H1 (cell line): ENCODE results near the gene GSTO2. TPM values are rescaled to one million over a fixed set of nuclear protein-coding genes. Genes with fewer than 3 reads are reported as not detected.

Experiments used
- CTCF ChIA-PET: fragments of 300-600 bp; sonication (Branson Sonifier 250); formaldehyde crosslinking; loops from one replicate; lab custom pipeline; 2021; ENCODE audit not compliant: partially characterized antibody; lab: Charles Lee
- POLR2A ChIA-PET: fragments of 300-600 bp; sonication (Branson Sonifier 250); formaldehyde crosslinking; loops from one replicate; lab custom pipeline; 2021; ENCODE audit warnings: inconsistent platforms; ENCODE audit not compliant: partially characterized antibody; lab: Charles Lee
- DNase-seq, 2 experiments: peaks; one replicate each; pipeline versions ENCODE4 v3.0.0 to v3.0.0-alpha.2; 2010 to 2022; ENCODE audit warnings: low spot score in 2 of 2, low read depth in 1 of 2, mixed read lengths in 1 of 2
- FAIRE-seq: peaks from 2 replicates; lab custom pipeline; 2011; peaks lifted over from hg19 to GRCh38; lab: Jason Lieb, UNC
- H2AFZ ChIP-seq: 2 replicates; pipeline ENCODE4 v1.8.1; 2012; ENCODE audit warnings: low read length, inconsistent platforms
- H2AK5ac ChIP-seq: 2 replicates; pipeline ENCODE4 v1.6.1; 2013; ENCODE audit warnings: low read depth, low read length
- H2BK120ac ChIP-seq: replicated peaks from 2 replicates; pipeline ENCODE3; 2013; ENCODE audit warnings: low read depth, low read length, inconsistent platforms
- H2BK12ac ChIP-seq: 2 replicates; pipeline ENCODE4 v1.6.1; 2013; ENCODE audit warnings: low read depth, low read length
- H2BK15ac ChIP-seq: 2 replicates; pipeline ENCODE4 v1.6.1; 2013; ENCODE audit warnings: low read length
- H2BK20ac ChIP-seq: 2 replicates; pipeline ENCODE4 v1.6.1; 2013; ENCODE audit warnings: low read length
- H2BK5ac ChIP-seq: 2 replicates; pipeline ENCODE4 v1.6.1; 2013; ENCODE audit warnings: low read depth, low read length
- H3K14ac ChIP-seq: 2 replicates; pipeline ENCODE4 v1.6.1; 2013; ENCODE audit warnings: inconsistent platforms; ENCODE audit not compliant: insufficient read length
- H3K18ac ChIP-seq: 2 replicates; pipeline ENCODE4 v1.6.1; 2013; ENCODE audit warnings: low read length; ENCODE audit errors: extremely low read depth
- H3K23ac ChIP-seq: 2 replicates; pipeline ENCODE4 v1.6.1; 2013; ENCODE audit warnings: inconsistent platforms; ENCODE audit not compliant: insufficient read length
- H3K23me2 ChIP-seq: 2 replicates; pipeline ENCODE4 v1.6.1; 2013; ENCODE audit warnings: low read depth, low read length
- H3K27ac ChIP-seq: 2 replicates; pipeline ENCODE4 v1.6.1; 2011; ENCODE audit warnings: low read depth, low read length, inconsistent platforms
- H3K27me3 ChIP-seq, 4 experiments: replicated peaks in 1 of 4; 1 replicate in 1 of 4; 2 replicates in 3 of 4; pipeline versions ENCODE4 v1.6.1 to v1.8.1; 2011 to 2013; ENCODE audit warnings: low read length in 3 of 4, mild to moderate bottlenecking in 3 of 4, inconsistent platforms in 2 of 4, mixed read lengths in 2 of 4, moderate library complexity in 1 of 4; ENCODE audit not compliant: control insufficient read depth in 3 of 4, insufficient read depth in 3 of 4; ENCODE audit errors: extremely low read depth in 1 of 4
- H3K36me3 ChIP-seq, 4 experiments: 2 replicates each; pipeline versions ENCODE4 v1.6.1 to v1.8.1; 2011 to 2013; ENCODE audit warnings: mild to moderate bottlenecking in 4 of 4, low read length in 3 of 4, moderate library complexity in 2 of 4, control low read depth in 1 of 4, inconsistent platforms in 1 of 4; ENCODE audit not compliant: insufficient read depth in 4 of 4, control insufficient read depth in 2 of 4
- H3K4ac ChIP-seq: replicated peaks from 2 replicates; pipeline ENCODE3; 2013; ENCODE audit warnings: low read length, low read depth, mixed read lengths, inconsistent platforms; ENCODE audit not compliant: insufficient read length
- H3K4me1 ChIP-seq, 4 experiments: replicated peaks in 1 of 4; 1 replicate in 1 of 4; 2 replicates in 3 of 4; pipeline versions ENCODE4 v1.6.1 to v1.8.1; 2011 to 2013; ENCODE audit warnings: low read length in 3 of 4, inconsistent platforms in 2 of 4, mixed read lengths in 1 of 4; ENCODE audit not compliant: insufficient read depth in 4 of 4, control insufficient read depth in 3 of 4
- H3K4me2 ChIP-seq, 2 experiments: 2 replicates each; pipeline versions ENCODE4 v1.6.1 to v1.8.1; 2011 to 2013; ENCODE audit warnings: low read depth in 2 of 2, low read length in 2 of 2, control low read depth in 1 of 2, inconsistent platforms in 1 of 2, mild to moderate bottlenecking in 1 of 2; ENCODE audit not compliant: insufficient read depth in 1 of 2
- H3K4me3 ChIP-seq, 4 experiments: fragments of 200-600, 300-600 bp in 1 of 4; sonication (generic), shearing (Covaris generic), sonication (Bioruptor Twin) in 1 of 4; 2 replicates each; pipeline versions ENCODE4 v1.5.1 to v1.8.1; 2011 to 2016; ENCODE audit warnings: low read length in 4 of 4, low read depth in 3 of 4, control low read depth in 2 of 4, inconsistent platforms in 2 of 4, mild to moderate bottlenecking in 2 of 4, mixed read lengths in 1 of 4, moderate library complexity in 1 of 4; ENCODE audit not compliant: insufficient read depth in 2 of 4; ENCODE audit errors: extremely low read depth in 1 of 4
- H3K56ac ChIP-seq: replicated peaks from 2 replicates; pipeline ENCODE3; 2013; ENCODE audit warnings: low read depth, mild to moderate bottlenecking, mixed read lengths, low read length, inconsistent platforms; ENCODE audit not compliant: insufficient read length
- H3K79me1 ChIP-seq: 2 replicates; pipeline ENCODE4 v1.6.1; 2013; ENCODE audit warnings: low read depth, low read length, control low read depth
- H3K79me2 ChIP-seq, 2 experiments: 2 replicates each; pipeline versions ENCODE4 v1.6.1 to v1.8.1; 2012 to 2013; ENCODE audit warnings: low read length in 2 of 2, mild to moderate bottlenecking in 2 of 2, inconsistent platforms in 1 of 2; ENCODE audit not compliant: insufficient read depth in 2 of 2, control insufficient read depth in 1 of 2
- H3K9ac ChIP-seq, 4 experiments: replicated peaks in 1 of 4; 1 replicate in 1 of 4; 2 replicates in 3 of 4; pipeline versions ENCODE4 v1.6.1 to v1.8.1; 2011 to 2013; ENCODE audit warnings: low read depth in 3 of 4, low read length in 3 of 4, control low read depth in 2 of 4, mild to moderate bottlenecking in 2 of 4, moderate library complexity in 2 of 4, inconsistent platforms in 1 of 4; ENCODE audit errors: extremely low read depth in 1 of 4
- H3K9me3 ChIP-seq, 2 experiments: 2 replicates each; pipeline versions ENCODE4 v1.6.1 to v1.8.1; 2012 to 2013; ENCODE audit warnings: mild to moderate bottlenecking in 2 of 2, moderate library complexity in 2 of 2, control low read depth in 1 of 2, inconsistent platforms in 1 of 2, low read depth in 1 of 2, low read length in 1 of 2, mixed read lengths in 1 of 2; ENCODE audit not compliant: insufficient read depth in 2 of 2
- H4K20me1 ChIP-seq, 2 experiments: replicated peaks in 1 of 2; 2 replicates each; pipeline versions ENCODE3 to v1.8.1; 2011 to 2013; ENCODE audit warnings: inconsistent platforms in 2 of 2, low read length in 2 of 2, mild to moderate bottlenecking in 1 of 2; ENCODE audit not compliant: insufficient read depth in 2 of 2, control insufficient read depth in 1 of 2
- H4K5ac ChIP-seq: 2 replicates; pipeline ENCODE4 v1.6.1; 2013; ENCODE audit warnings: low read length, low read depth, mixed read lengths, inconsistent platforms; ENCODE audit not compliant: insufficient read length
- H4K8ac ChIP-seq: 2 replicates; pipeline ENCODE4 v1.8.0; 2013; ENCODE audit warnings: mild to moderate bottlenecking, moderate library complexity, low read length, inconsistent platforms; ENCODE audit not compliant: insufficient read depth; ENCODE audit errors: extremely low read depth
- H4K91ac ChIP-seq: replicated peaks from 2 replicates; pipeline ENCODE3; 2013; ENCODE audit warnings: low read length, mixed read lengths, inconsistent platforms; ENCODE audit not compliant: insufficient read length
- ASH2L ChIP-seq: fragments of 200-600, 300-600 bp; sonication (generic); IDR thresholded peaks from one replicate; pipeline ENCODE4 v1.7.1; 2017; ENCODE audit warnings: low read length
- EGR1 ChIP-seq: IDR thresholded peaks from 2 replicates; pipeline ENCODE4 v1.6.1; 2011; ENCODE audit warnings: low read depth, low read length, borderline replicate concordance
- WGBS, 2 experiments: shearing (Covaris generic) in 1 of 2; methylation state at CpG; one replicate each; pipeline versions ENCODE4 v1.1.6 to v1.1.7; 2013 to 2015; ENCODE audit warnings: low lambda C conversion rate in 2 of 2, mixed read lengths in 2 of 2, inconsistent platforms in 1 of 2, low coverage in 1 of 2, missing lambda C conversion rate in 1 of 2; ENCODE audit not compliant: insufficient replicate concordance in 2 of 2, insufficient coverage in 1 of 2, insufficient read length in 1 of 2; ENCODE audit errors: extremely low coverage in 1 of 2, missing lambda C conversion rate in 1 of 2; 5-methylcytosine and 5-hydroxymethylcytosine counted together
- polyA plus RNA-seq, 7 experiments: library from polyadenylated mRNA; depleted of rRNA in 3 of 7; stranded (reverse) in 5 of 7; unstranded in 2 of 7; fragments of >200 nt in 5 of 7; fragments of 200-250 nt in 2 of 7; gene quantifications; 1 replicate in 5 of 7; 2 replicates in 1 of 7; 4 replicates in 1 of 7; pipeline versions ENCODE4 v1.2.1 to v1.2.3, GENCODE V29; 2011 to 2013; ENCODE audit warnings: missing spikeins in 2 of 7, mixed read lengths in 2 of 7
- total RNA-seq: library from RNA; stranded (reverse); fragmentation: NEBNext Ultra II Directional; extraction: Animal tissue kit (Norgen Biotek cat#: 25700); gene quantifications from 2 replicates; pipeline ENCODE4 v1.2.1, GENCODE V29; 2021

The GSTO2 gene
- total and polyA plus RNA-seq, 2 of the 8 experiments (the other 6 are each of a cell fraction or from before 2014, with no cell fraction given) = 13.1 to 41.7 TPM

DNA sequence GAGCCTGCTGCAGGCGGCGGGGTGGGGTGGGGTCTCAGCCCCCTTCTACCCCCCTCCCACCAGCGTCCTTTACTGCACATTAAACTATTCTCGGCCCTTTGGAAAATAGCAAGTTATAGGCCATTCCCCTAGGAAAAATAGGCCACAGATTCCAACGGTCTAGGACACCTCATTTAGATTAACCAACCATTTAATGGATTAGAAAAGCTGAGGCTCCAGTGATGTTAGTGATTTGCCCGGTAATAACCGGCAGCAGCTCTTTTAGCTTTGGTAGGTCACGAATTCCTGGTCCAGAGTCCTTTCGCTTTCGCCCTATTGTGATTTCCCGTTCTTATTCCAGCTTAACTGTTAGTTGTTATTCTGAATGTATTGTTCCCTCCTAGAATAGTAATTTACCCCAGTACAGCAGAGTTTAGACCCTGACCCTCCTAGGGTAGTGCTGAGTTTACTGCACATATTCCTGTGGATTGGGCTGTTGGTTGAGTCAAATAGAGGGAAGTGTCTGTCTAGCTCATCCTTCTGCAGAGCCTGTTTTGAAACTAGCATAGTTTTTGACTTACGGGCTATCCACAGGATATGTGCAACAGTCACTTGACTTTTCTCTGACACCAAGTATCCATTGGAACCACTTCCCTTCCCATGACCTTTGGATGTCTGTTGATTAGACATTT lies 13.5 kb upstream of the GSTO2 start:
- Histone ChIP-seq H3K14ac (no peak overlapping the region), H2BK12ac (no peak overlapping the region), H2BK20ac (no peak overlapping the region), H3K79me2 (no peaks in the 10 kb centered on the region), H3K27ac (no peak overlapping the region), H2BK15ac (no peak overlapping the region), H2BK5ac (no peak overlapping the region), H3K4me2 (peak overlapping the region; percentile 93 to 95), H2BK120ac (no peak overlapping the region), H4K8ac (no peak overlapping the region; the same call in 1 of the 2 replicates), H3K9me3 (no peaks in the 10 kb centered on the region), H2AFZ (no peak overlapping the region), H3K23ac (no peak overlapping the region), H3K23me2 (peaks cover 9% of the 10 kb centered on the region), H3K56ac (no peak overlapping the region), H3K27me3 (peaks cover 0 to 9% (median 5%) of the 10 kb centered on the region in 4 experiments; a peak in 5 of 7 replicates), H3K9ac (peak overlapping the region in 3 of 4 experiments; percentile 41 to 82 (median 61); a peak in 4 of 7 replicates), H2AK5ac (no peak overlapping the region), H4K5ac (no peak overlapping the region), H3K36me3 (peaks cover 0 to 8% (median 3%) of the 10 kb centered on the region in 4 experiments; a peak in 4 of 8 replicates), H4K20me1 (peaks cover 2 to 10% of the 10 kb centered on the region in 2 experiments), H3K18ac (0 out of 2 replicates have a peak overlapping the region, but pooled peaks have one; percentile 15), H3K4me1 (peaks cover 5 to 21% (median 18%) of the 10 kb centered on the region in 4 experiments), H3K4ac (no peak overlapping the region), H3K79me1 (no peaks in the 10 kb centered on the region), H3K4me3 (peak overlapping the region; percentile 70 to 76 (median 73)), H4K91ac (no peak overlapping the region)
- CTCF ChIA-PET = interaction anchor here (1.2 to 4.4 kb wide), 6 partner anchors 12 to 95 kb away, joined by 3 to 21 read pairs (median 4); no protein-coding TSS in a partner anchor
- POLR2A ChIA-PET = interaction anchor here (1.8 to 7.7 kb wide), 4 partner anchors 14 to 134 kb away, joined by 6 to 81 read pairs (median 14); partner anchors contain the start of genes GSTO2 and SFR1
- FAIRE-seq (no peak), DNase-seq (no peak)
- WGBS, 2 experiments = 10% methylated on average over 12 of the region's 12 CpGs; no CpG with 5 or more reads in 1 of the 2 experiments
- TF ChIP-seq ASH2L (peak; percentile 11), EGR1 (no peak)
